Esophagus squamous epithelium (tissue), 4 donors: ENCODE results near the gene OS9.

Source experiments
- CTCF ChIP-seq, 6 experiments: fragments of 450-650 bp in 4 of 6; fragments of 200-600 bp in 2 of 6; sonication (generic) in 2 of 6; IDR thresholded peaks; one replicate each; pipeline ENCODE4 v1.5.1; 2016 to 2019; ENCODE audit warnings: antibody characterized with exemption in 6 of 6, mild to moderate bottlenecking in 4 of 6, moderate library complexity in 4 of 6
- POLR2A ChIP-seq, 4 donors: fragments of 450-650 bp; IDR thresholded peaks; one replicate each; pipeline ENCODE4 v1.6.1; 2017; ENCODE audit warnings: antibody characterized with exemption in 4 of 4, mild to moderate bottlenecking in 4 of 4, moderate library complexity in 3 of 4

GRCh38 chr12:57654042-57654441, 39.9 kb upstream of the OS9 start:
- TF ChIP-seq POLR2A (IDR thresholded peaks at IDR 0.05) (no peak), CTCF (IDR thresholded peaks at IDR 0.05) (no peak)
